NCI-H82 treated with DMSO at 0.1 percent for 48 hours (cell line): ENCODE results near the gene ZRANB1.
"Not testable (repeated sequence)": the region's sequence is repeated elsewhere in the genome, so short reads cannot be mapped to it uniquely, and the experiment has no call there.

ENCODE experiments used
- DNase-seq: peaks from one replicate; lab custom pipeline; 2025; ENCODE audit not compliant: unreplicated experiment; lab: John Stamatoyannopoulos, UW

Gene ZRANB1

DNA sequence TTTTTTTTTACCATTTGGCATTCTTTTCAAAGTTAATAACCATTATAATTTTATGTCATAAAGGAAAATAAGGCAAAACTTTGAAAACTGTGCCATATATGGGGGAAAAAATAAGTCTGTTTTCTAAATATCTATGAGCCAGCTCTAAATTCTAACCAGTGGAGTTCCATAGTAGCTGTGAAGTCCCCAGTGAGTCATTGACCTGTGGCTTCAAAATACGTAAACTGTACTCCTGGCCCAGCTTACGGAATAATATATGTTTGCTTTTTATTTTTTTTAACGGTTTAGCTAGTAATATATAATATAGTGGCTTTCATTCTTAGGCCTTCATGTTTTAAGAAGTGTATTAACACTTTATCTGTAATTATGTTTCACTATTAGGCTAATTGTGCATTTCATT, 20.5 kb downstream of the ZRANB1 start:
- no peak for DNase-seq

- DNase-seq = no peak
These were observed 22.2 kb downstream of the ZRANB1 start for GRCh38 chr10:124963866-124964720.

GRCh38 chr10:124966008-124966407, 24.1 kb downstream of the ZRANB1 start:
- no peak for DNase-seq

DNA sequence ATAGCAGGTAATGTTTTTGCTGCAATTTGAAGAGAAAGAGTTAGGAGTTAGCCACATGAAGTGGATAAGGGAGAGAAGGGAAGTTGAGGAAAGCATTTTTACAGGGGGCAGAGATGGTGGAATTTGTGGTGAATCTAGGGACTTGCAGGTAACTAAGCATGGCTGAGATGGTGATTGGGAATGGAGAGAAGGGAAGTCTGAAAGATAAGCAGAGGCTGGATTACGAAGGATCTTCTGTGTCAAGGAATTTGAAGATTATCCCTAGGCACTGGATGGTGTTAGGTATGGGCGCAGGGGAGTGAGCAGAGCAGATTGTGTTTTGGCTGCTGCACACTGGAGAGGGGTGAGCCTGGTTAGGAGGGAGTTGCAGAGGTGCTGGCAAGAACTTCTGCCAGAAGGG, 25.3 kb downstream of the ZRANB1 start:
- no peak for DNase-seq

DNA sequence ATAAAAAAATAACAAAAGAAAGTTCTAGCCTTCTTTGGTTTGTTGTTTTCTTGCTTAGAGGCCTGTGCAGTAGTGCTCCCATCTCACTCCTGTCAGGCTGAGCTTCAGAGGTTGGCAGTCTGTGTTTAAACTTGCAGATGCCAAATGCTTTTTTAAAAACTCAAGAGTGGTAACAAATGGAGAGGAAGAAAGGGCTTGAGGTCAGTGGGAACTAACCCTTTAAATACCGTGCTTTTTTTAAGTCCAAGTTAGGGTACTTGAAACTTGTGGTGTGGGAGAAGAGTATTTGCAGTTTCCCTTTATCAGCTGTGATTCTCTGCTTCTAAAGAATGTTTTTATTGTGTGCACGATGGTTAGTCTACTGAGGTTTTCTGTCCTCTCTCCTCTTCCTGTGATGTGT, 29.4 kb downstream of the ZRANB1 start:
- no peak for DNase-seq

GRCh38 chr10:124972637-124973036, 30.7 kb downstream of the ZRANB1 start:
- DNase-seq = no peak

DNA sequence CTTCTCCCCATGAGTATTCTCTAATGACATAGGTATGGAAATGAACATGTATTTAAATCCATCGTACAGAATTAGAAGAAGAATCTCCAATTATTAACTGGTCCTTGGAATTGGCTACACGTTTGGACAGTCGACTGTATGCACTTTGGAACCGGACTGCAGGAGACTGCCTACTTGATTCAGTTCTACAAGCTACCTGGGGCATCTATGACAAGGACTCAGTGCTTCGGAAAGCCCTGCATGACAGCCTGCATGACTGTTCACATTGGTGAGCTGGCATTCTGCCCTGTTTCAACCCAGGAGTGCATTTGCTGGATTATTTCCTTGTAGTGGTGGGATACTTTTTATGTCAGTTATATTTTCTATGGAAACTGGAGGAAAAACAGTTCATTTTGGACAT, 32.2 kb downstream of the ZRANB1 start:
- no peak for DNase-seq

DNA sequence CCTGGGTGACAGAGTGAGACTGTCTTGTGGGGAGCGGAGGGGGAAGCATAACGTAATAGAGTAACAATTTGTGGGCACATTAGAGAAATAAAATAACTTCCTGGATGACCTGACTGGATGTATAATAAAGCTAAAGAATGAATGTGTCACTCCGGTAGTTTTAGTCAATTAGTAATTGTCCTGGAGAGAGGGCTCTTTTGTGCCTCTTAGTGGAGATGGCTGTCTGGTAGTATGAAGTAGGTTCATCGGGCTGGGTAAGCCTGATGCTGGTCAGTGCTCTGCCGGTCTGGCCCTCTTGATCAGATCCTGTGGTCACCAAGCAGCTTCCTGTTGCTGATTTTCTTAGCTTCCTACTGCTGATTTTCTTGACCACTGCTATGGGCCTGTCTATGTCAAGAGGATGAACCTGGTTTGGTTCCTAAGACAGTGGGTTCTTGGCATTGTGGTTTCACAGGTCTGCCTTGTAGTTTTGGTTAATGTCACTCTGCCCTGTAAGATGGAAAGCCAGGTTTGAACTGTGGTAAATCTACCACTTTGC, 34.1 kb downstream of the ZRANB1 start:
- no peak for DNase-seq

- DNase-seq = no peak
These were observed 35.2 kb downstream of the ZRANB1 start for GRCh38 chr10:124977161-124977560.

- DNase-seq = no peak
These were observed 35.9 kb downstream of the ZRANB1 start for GRCh38 chr10:124977648-124978375.

- DNase-seq = no peak
These were observed 36.4 kb downstream of the ZRANB1 start for GRCh38 chr10:124978376-124978725.

- DNase-seq = no peak
These were observed 41.4 kb downstream of the ZRANB1 start for GRCh38 chr10:124983321-124983720.

DNA sequence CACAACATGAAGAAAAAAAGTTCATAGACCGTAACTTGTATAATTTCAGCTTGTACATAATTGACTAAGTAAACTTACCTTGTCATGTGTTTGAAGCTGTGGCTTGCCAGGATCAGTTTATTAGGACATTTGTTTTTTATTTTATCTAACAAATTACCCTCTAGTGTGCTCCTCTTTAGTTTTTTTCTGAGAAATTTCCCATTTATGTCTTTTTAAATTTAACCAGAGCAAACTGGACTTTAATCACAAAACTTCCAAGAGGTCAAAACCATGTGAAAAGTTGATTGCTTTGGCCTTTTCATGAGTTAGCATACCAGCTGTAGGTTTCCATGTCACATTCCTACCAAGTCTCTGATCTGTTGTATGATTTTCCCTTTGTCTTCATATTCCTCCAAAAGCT, 42.5 kb downstream of the ZRANB1 start:
- no peak for DNase-seq

- DNase-seq = no peak
These were observed 43.2 kb downstream of the ZRANB1 start for GRCh38 chr10:124985162-124985561.

GRCh38 chr10:124987788-124988187, 45.9 kb downstream of the ZRANB1 start:
- DNase-seq = no peak

- DNase-seq = not testable (repeated sequence)
These were observed 46.8 kb downstream of the ZRANB1 start for GRCh38 chr10:124988753-124989152.

DNA sequence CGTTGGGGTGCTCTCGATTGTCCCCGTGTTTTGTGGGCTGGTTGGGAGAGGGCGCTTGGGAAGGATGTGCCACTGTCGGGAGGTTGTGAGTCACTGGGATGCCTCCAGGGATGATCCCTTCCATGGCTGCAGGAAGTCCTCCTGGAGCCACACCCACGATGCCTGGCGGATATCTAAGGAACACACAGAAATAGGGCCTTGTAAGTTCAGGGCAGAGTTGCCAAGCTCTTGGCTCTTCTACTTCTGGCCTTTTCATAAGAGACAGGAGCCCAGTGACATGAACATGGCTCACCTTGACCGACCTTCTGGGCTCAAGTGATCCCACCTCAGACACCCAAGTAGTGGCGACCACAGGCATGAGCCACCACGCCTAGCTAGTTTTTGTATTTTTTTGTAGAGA, 47.6 kb downstream of the ZRANB1 start:
- DNase-seq = no peak

- DNase-seq = no peak
These were observed 49.0 kb downstream of the ZRANB1 start for GRCh38 chr10:124990671-124991625.

GRCh38 chr10:124991835-124992234, 49.9 kb downstream of the ZRANB1 start:
- no peak for DNase-seq

GRCh38 chr10:124992462-124993344, 50.8 kb downstream of the ZRANB1 start:
- no peak for DNase-seq
